Endothelial cell of umbilical vein (primary cell): ENCODE results near the gene GBP3. TPM values are rescaled to one million over a fixed set of nuclear protein-coding genes. Genes with fewer than 3 reads are reported as not detected.
A peak's percentile ranks its signal among the peaks of the same experiment; 100 is the strongest.

Experiments
- BruUV-seq: library from RNA; stranded (reverse); fragments of 400-500 nt; replicated peaks from 2 replicates; lab custom pipeline; 2021; lab: Mats Ljungman, UMichigan
- CTCF ChIA-PET: fragments of 300-600, 350-600 bp; sonication (Branson Sonifier 250); formaldehyde crosslinking; loops from one replicate; lab custom pipeline; 2021; ENCODE audit warnings: antibody characterized with exemption, inconsistent platforms; lab: Charles Lee
- POLR2A ChIA-PET: fragments of 300-600, 350-600 bp; sonication (Branson Sonifier 250); formaldehyde crosslinking; loops from one replicate; lab custom pipeline; 2021; ENCODE audit warnings: antibody characterized with exemption, inconsistent platforms; lab: Charles Lee
- DNase-seq: peaks from one replicate; pipeline ENCODE4 v3.0.0-alpha.2; 2011; ENCODE audit warnings: low read depth, low spot score
- FAIRE-seq: peaks from 2 replicates; lab custom pipeline; 2011; peaks lifted over from hg19 to GRCh38; lab: Jason Lieb, UNC
- H2AFZ ChIP-seq: 2 replicates; pipeline ENCODE4 v1.6.0; 2012; ENCODE audit warnings: low read depth, low read length, control low read depth, inconsistent platforms
- H3K27ac ChIP-seq: 2 replicates; pipeline ENCODE4 v1.5.1; 2011; ENCODE audit warnings: low read depth, mild to moderate bottlenecking, control low read depth, low read length, moderate library complexity; ENCODE audit not compliant: insufficient read depth
- H3K27me3 ChIP-seq, 2 experiments: 2 replicates each; pipeline versions ENCODE4 v1.6.0 to v1.6.1; 2011; ENCODE audit warnings: low read length in 2 of 2, mixed read lengths in 1 of 2; ENCODE audit not compliant: control insufficient read depth in 2 of 2, insufficient read depth in 2 of 2
- H3K36me3 ChIP-seq, 2 experiments: 2 replicates in 1 of 2; 3 replicates in 1 of 2; pipeline ENCODE4 v1.5.1; 2011; ENCODE audit warnings: low read length in 2 of 2, mild to moderate bottlenecking in 1 of 2, moderate library complexity in 1 of 2; ENCODE audit not compliant: control insufficient read depth in 2 of 2, insufficient read depth in 2 of 2; ENCODE audit errors: extremely low read depth in 1 of 2
- H3K4me1 ChIP-seq: 3 replicates; pipeline ENCODE4 v1.5.1; 2011; ENCODE audit warnings: mild to moderate bottlenecking, low read length; ENCODE audit not compliant: control insufficient read depth, insufficient read depth; ENCODE audit errors: extremely low read depth
- H3K4me2 ChIP-seq: 2 replicates; pipeline ENCODE4 v1.6.1; 2011; ENCODE audit warnings: low read length, control low read depth, mixed read lengths; ENCODE audit not compliant: insufficient read depth
- H3K4me3 ChIP-seq, 3 experiments: fragments of 200-600 bp in 1 of 3; sonication (generic), shearing (Covaris generic) in 1 of 3; replicated peaks in 1 of 3; 2 replicates each; pipeline ENCODE4 v1.5.1; 2011 to 2016; ENCODE audit warnings: control low read depth in 3 of 3, low read length in 3 of 3, mild to moderate bottlenecking in 2 of 3, inconsistent platforms in 1 of 3, low read depth in 1 of 3, moderate library complexity in 1 of 3; ENCODE audit not compliant: insufficient read depth in 1 of 3
- H3K79me2 ChIP-seq: 2 replicates; pipeline ENCODE4 v1.6.0; 2012; ENCODE audit warnings: low read length, inconsistent platforms; ENCODE audit not compliant: control insufficient read depth, insufficient read depth
- H3K9ac ChIP-seq: replicated peaks from 2 replicates; pipeline ENCODE3; 2011; ENCODE audit warnings: low read length, control low read depth; ENCODE audit not compliant: insufficient read depth; ENCODE audit errors: extremely low read depth
- H3K9me1 ChIP-seq: replicated peaks from 3 replicates; pipeline ENCODE4 v1.6.0; 2011; ENCODE audit warnings: mild to moderate bottlenecking, low read length; ENCODE audit not compliant: control insufficient read depth, insufficient read depth; ENCODE audit errors: extremely low read depth
- H3K9me3 ChIP-seq: replicated peaks from 2 replicates; pipeline ENCODE4 v1.5.1; 2012; ENCODE audit warnings: low read length, inconsistent platforms; ENCODE audit not compliant: control insufficient read depth, insufficient read depth
- H4K20me1 ChIP-seq: replicated peaks from 2 replicates; pipeline ENCODE3; 2011; ENCODE audit warnings: mild to moderate bottlenecking, low read length; ENCODE audit not compliant: control insufficient read depth, insufficient read depth; ENCODE audit errors: extremely low read depth
- CTCF ChIP-seq, 2 donors: IDR thresholded peaks; 1 replicate in 1 of 2; 2 replicates in 1 of 2; pipeline ENCODE4 v1.5.1; 2011; ENCODE audit warnings: low read length in 2 of 2, mild to moderate bottlenecking in 2 of 2, moderate library complexity in 2 of 2, control low read depth in 1 of 2, inconsistent platforms in 1 of 2, low read depth in 1 of 2; ENCODE audit not compliant: insufficient read depth in 1 of 2; ENCODE audit errors: extremely low read depth in 1 of 2
- EZH2 ChIP-seq: IDR thresholded peaks from 2 replicates; pipeline ENCODE4 v1.6.1; 2012; ENCODE audit warnings: borderline replicate concordance, low read depth, mild to moderate bottlenecking, moderate library complexity, low read length, inconsistent platforms; ENCODE audit not compliant: severe bottlenecking
- FOS ChIP-seq: IDR thresholded peaks from 2 replicates; pipeline ENCODE4 v1.6.1; 2011; ENCODE audit warnings: mild to moderate bottlenecking, low read length, moderate library complexity, borderline replicate concordance; ENCODE audit not compliant: insufficient read depth
- GATA2 ChIP-seq: IDR thresholded peaks from 2 replicates; pipeline ENCODE4 v1.7.0; 2011; ENCODE audit warnings: low read depth, mild to moderate bottlenecking, moderate library complexity, mixed read lengths, low read length; ENCODE audit not compliant: insufficient read length, insufficient read depth
- JUN ChIP-seq: IDR thresholded peaks from 2 replicates; pipeline ENCODE4 v1.6.1; 2011; ENCODE audit warnings: borderline replicate concordance, low read depth; ENCODE audit not compliant: insufficient read length, insufficient read depth
- MAX ChIP-seq: IDR thresholded peaks from 2 replicates; pipeline ENCODE4 v1.6.1; 2011; ENCODE audit not compliant: insufficient read depth, insufficient read length
- MYC ChIP-seq: IDR thresholded peaks from one replicate; pipeline ENCODE4 v1.6.1; 2011; ENCODE audit warnings: mild to moderate bottlenecking, low read depth, low read length
- POLR2A ChIP-seq: IDR thresholded peaks from 2 replicates; pipeline ENCODE4 v1.6.1; 2012; ENCODE audit warnings: low read depth, mild to moderate bottlenecking, control low read depth, low read length
- POLR2AphosphoS5 ChIP-seq: IDR thresholded peaks from 2 replicates; pipeline ENCODE4 v1.6.1; 2012; ENCODE audit warnings: low read depth, mild to moderate bottlenecking, control low read depth, low read length, moderate library complexity; ENCODE audit not compliant: insufficient read depth
- dilution Hi-C: fragments of 300-500 bp; cut with MboI; formaldehyde crosslinking; loops from one replicate; pipeline ENCODE4 v1.15.0; 2019; ENCODE audit warnings: low sequenced_read_pairs; ENCODE audit not compliant: extremely low pct_ligation_motif_present
- intact Hi-C: fragments of 100-400 bp; cut with micrococcal nuclease; formaldehyde crosslinking; loops from one replicate; pipeline ENCODE4 v1.10.0; 2022
- polyA plus RNA-seq, 4 experiments: library from polyadenylated mRNA; depleted of rRNA in 3 of 4; stranded (reverse) in 3 of 4; unstranded in 1 of 4; fragments of >200 nt; gene quantifications; 2 replicates each; pipeline versions ENCODE4 v1.2.1 to v1.2.3, GENCODE V29; 2011 to 2012; ENCODE audit warnings: missing spikeins in 1 of 4
- total RNA-seq: library from RNA; stranded (reverse); gene quantifications from 2 replicates; pipeline ENCODE4 v1.2.3, GENCODE V29; 2021

GBP3 gene
- total and polyA plus RNA-seq, 2 donors (not counting 3 experiments of a cell fraction or from before 2014, with no cell fraction given): 5.7 to 7.3 TPM

- CTCF ChIA-PET: interaction anchor here (1.8 kb wide), 1 partner anchor 40 kb away, joined by 6 read pairs; no protein-coding TSS in a partner anchor
- POLR2A ChIA-PET: no interaction called here
- H3K4me3 ChIP-seq: no peak overlapping the region
- dilution Hi-C loops (no loop called here), intact Hi-C loops (no loop called here)
- H4K20me1 ChIP-seq: no peaks in the 10 kb centered on the region
- H3K4me2 ChIP-seq: no peak overlapping the region
- no peak for DNase-seq
- no peak overlapping the region for H3K9ac ChIP-seq
- H3K9me1 ChIP-seq: no peaks in the 10 kb centered on the region
- no peak overlapping the region for H3K27ac ChIP-seq
- H3K36me3 ChIP-seq: no peaks in the 10 kb centered on the region
- FAIRE-seq: peak; percentile 55
- BruUV-seq: no TSS peak
- no peaks in the 10 kb centered on the region for H3K9me3 ChIP-seq
- H3K79me2 ChIP-seq: no peaks in the 10 kb centered on the region
- H3K4me1 ChIP-seq: no peaks in the 10 kb centered on the region
- TF ChIP-seq GATA2: no peak
- no peak for TF ChIP-seq MAX
- no peak for TF ChIP-seq EZH2
- no peak for TF ChIP-seq POLR2AphosphoS5
- H2AFZ ChIP-seq: no peak overlapping the region
- H3K27me3 ChIP-seq: no peaks in the 10 kb centered on the region
Observed at GRCh38 chr1:89044970-89045721, 22.5 kb upstream of the GBP3 start.

- H3K9me1 ChIP-seq: no peaks in the 10 kb centered on the region
- H3K9me3 ChIP-seq: no peaks in the 10 kb centered on the region
- FAIRE-seq (no peak), DNase-seq (no peak)
- ChIA-PET POLR2A (no interaction called here), CTCF (interaction anchor here (1.5 kb wide), 1 partner anchor 10 kb away, joined by 3 read pairs; no protein-coding TSS in a partner anchor)
- dilution Hi-C loops (no loop called here), intact Hi-C loops (no loop called here)
- no peaks in the 10 kb centered on the region for H3K36me3 ChIP-seq
- H3K27ac ChIP-seq: no peak overlapping the region
- no peak overlapping the region for H2AFZ ChIP-seq
- H3K4me2 ChIP-seq: no peak overlapping the region
- no peak overlapping the region for H3K9ac ChIP-seq
- H3K4me3 ChIP-seq: no peak overlapping the region
- no peaks in the 10 kb centered on the region for H3K27me3 ChIP-seq
- no peak for TF ChIP-seq POLR2AphosphoS5
- TF ChIP-seq GATA2: no peak
- no peak for TF ChIP-seq MYC
- TF ChIP-seq CTCF (IDR thresholded peaks at IDR 0.05; ENCODE audit: extremely low read depth in 1 of 2, insufficient read depth in 1 of 2, low read depth in 1 of 2, low read length in 2 of 2): no peak
- TF ChIP-seq JUN: no peak
- TF ChIP-seq MAX: no peak
- TF ChIP-seq EZH2: no peak
- no peak for TF ChIP-seq FOS
- TF ChIP-seq POLR2A: no peak
- H3K4me1 ChIP-seq: no peaks in the 10 kb centered on the region
- no peaks in the 10 kb centered on the region for H4K20me1 ChIP-seq
- BruUV-seq: no TSS peak
- no peaks in the 10 kb centered on the region for H3K79me2 ChIP-seq
Observed at GRCh38 chr1:89043940-89044339, 21.3 kb upstream of the GBP3 start.
